GM18861 (cell line): ENCODE data around the gene PLGRKT.
"Not testable (repeated sequence)": the region's sequence is repeated elsewhere in the genome, so short reads cannot be mapped to it uniquely, and the experiment has no call there.

Source experiments
- ATAC-seq: cut with Tn5 transposase; IDR thresholded peaks from one replicate; pipeline ENCODE4 v1.9.1; 2021; ENCODE audit not compliant: unreplicated experiment

The PLGRKT gene

DNA sequence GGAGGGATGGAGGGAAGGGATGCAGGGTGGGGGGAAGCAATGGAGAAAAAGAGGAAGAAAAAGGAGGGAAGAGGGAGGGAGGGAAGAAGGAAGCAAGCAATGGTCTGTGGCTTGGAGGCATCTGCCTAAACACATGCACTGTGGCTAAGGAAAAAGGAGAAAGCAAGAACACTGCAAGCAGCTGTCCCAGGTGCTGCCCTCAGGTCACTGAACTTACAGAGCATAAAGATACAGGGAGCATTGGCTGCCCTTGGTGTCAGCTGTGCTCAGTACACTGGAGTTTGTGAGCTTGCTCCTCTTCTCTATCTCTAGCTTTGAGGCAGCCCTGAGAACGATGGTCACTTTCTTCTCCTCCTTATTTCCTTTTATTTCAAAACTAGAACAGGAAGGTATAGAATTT lies 116.1 kb downstream of the PLGRKT start:
- not testable (repeated sequence) for ATAC-seq

DNA sequence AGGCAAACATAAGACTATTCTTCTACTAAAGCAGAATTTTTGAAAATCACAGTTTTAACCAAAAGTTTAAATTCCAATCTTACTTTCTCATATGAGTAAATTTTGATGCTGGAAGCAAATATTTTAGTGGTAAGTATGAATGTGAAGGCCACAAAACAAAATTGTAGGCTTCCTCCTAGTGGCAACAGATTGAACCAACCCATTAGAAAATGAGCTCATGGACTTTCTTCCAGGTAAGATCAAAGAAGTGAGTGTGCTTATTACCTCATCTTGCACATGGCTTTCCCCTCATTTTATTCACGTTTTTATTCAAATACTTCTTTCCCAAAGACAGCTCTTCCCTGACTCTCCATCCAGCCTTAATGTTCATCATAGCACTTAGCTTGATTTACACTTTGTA lies 116.7 kb downstream of the PLGRKT start:
- no peak for ATAC-seq

DNA sequence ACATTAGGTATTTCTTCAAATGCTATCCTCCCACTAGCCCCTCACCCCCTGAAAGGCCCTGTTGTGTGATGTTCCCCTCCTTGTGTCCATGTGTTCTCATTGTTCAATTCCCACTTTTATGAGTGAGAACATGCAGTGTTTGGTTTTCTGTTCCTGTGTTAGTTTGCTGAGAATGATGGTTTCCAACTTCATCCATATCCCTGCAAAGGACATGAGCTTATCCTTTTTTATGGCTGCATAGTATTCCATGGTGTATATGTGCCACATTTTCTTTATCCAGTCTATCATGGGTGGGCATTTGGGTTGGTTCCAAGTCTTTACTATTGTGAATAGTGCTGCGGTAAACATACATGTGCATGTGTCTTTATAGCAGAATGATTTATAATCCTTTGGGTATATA lies 121.3 kb downstream of the PLGRKT start:
- ATAC-seq: not testable (repeated sequence)

DNA sequence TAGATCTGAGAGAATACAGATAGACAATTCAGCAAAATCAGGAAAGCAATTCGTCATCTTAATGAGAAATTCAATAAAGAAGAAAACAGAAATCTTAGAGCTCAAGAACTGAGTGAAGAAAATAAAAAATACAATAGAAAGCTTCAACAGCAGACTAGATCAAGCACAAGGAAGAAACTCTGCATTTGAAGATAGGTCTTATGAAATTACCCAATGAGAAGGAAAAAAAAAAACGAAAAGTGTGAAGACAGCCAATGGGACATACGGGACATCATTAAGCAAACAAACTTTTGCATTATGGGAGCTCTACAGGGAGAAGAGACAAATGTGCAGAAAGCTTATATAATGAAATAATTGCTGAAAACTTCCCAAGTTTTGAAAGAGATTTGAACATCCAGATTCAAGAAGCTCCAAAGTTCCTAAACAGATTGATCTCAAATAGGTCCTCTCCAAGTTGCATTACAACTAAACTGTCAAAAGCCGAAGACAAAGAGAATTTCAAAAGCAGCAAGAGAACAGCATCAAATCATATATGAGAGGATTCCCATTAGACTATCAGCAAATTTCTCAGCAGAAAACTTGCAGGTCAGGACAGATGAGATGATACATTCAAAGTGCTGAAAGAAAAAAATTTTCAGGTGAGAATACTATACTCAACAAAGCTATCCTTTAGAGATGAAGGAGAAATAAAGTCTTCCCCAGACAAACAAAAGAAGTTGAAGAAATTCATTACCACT lies 122.4 kb downstream of the PLGRKT start:
- ATAC-seq: no peak

DNA sequence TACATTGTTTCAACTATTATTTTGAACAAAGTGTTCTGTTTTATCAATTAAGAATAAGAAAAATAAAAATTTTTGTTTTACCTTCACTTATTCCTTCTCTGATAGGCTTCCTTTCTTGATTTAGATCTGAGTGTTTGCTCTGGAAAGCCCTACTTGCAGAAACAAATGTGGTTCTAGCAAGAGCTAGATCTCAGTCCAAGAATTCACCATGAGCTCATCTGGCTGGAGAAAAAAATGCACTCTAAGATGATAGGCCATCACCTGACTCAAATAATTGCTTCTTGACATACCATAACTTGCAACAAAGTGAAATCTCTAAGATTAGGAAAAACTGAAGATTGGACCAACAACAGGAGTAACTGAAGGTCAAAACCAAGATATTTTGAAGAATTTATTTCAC lies 126.9 kb downstream of the PLGRKT start:
- ATAC-seq: no peak
